Measurements from ENCODE around the gene CHST9. TPM values are rescaled to one million over a fixed set of nuclear protein-coding genes. Genes with fewer than 3 reads are reported as not detected.

Gene CHST9
- total and polyA plus RNA-seq, 4 donors: 0.42 to 6.4 (median 1.4) TPM

DNA sequence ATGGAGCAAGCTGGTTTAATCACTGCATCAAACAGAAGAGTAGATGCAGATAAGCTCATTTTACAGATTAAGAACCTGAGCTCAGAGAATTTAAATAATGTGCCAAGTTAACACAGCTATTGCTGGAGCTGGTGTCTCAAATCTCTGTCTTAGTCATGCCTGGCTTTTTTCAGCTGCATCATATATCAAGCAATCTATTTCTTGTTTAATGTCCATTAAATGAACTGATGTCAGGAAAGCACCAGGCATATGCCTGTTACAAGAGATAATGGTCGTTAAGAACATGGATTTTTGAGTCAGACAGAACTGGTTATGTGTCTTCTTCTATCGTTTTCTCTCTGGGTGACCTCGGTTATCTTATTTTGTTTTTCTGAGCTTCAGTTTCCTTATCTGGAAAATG, 259.8 kb downstream of the CHST9 start:
- TF ChIP-seq EGR1 (IDR thresholded peaks at IDR 0.05; ENCODE audit: low read depth in 2 of 2): no peak
- TF ChIP-seq, protein P1, sequence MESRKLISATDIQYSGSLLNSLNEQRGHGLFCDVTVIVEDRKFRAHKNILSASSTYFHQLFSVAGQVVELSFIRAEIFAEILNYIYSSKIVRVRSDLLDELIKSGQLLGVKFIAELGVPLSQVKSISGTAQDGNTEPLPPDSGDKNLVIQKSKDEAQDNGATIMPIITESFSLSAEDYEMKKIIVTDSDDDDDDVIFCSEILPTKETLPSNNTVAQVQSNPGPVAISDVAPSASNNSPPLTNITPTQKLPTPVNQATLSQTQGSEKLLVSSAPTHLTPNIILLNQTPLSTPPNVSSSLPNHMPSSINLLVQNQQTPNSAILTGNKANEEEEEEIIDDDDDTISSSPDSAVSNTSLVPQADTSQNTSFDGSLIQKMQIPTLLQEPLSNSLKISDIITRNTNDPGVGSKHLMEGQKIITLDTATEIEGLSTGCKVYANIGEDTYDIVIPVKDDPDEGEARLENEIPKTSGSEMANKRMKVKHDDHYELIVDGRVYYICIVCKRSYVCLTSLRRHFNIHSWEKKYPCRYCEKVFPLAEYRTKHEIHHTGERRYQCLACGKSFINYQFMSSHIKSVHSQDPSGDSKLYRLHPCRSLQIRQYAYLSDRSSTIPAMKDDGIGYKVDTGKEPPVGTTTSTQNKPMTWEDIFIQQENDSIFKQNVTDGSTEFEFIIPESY (IDR thresholded peaks at IDR 0.05): no peak
- TF ChIP-seq RXRA (IDR thresholded peaks at IDR 0.05): no peak
- no peak for TF ChIP-seq FOXA1 (IDR thresholded peaks at IDR 0.05)
- no peak for TF ChIP-seq HNF4G (IDR thresholded peaks at IDR 0.05)
- TF ChIP-seq, protein P2, sequence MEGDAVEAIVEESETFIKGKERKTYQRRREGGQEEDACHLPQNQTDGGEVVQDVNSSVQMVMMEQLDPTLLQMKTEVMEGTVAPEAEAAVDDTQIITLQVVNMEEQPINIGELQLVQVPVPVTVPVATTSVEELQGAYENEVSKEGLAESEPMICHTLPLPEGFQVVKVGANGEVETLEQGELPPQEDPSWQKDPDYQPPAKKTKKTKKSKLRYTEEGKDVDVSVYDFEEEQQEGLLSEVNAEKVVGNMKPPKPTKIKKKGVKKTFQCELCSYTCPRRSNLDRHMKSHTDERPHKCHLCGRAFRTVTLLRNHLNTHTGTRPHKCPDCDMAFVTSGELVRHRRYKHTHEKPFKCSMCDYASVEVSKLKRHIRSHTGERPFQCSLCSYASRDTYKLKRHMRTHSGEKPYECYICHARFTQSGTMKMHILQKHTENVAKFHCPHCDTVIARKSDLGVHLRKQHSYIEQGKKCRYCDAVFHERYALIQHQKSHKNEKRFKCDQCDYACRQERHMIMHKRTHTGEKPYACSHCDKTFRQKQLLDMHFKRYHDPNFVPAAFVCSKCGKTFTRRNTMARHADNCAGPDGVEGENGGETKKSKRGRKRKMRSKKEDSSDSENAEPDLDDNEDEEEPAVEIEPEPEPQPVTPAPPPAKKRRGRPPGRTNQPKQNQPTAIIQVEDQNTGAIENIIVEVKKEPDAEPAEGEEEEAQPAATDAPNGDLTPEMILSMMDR (IDR thresholded peaks at IDR 0.05; ENCODE audit: low read depth, low read length, missing input control): no peak
- TF ChIP-seq HNF4A (conservative IDR thresholded peaks at IDR 0.05): no peak
- TF ChIP-seq, protein P3, sequence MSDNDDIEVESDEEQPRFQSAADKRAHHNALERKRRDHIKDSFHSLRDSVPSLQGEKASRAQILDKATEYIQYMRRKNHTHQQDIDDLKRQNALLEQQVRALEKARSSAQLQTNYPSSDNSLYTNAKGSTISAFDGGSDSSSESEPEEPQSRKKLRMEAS (IDR thresholded peaks at IDR 0.05): no peak
- TF ChIP-seq, protein P4, sequence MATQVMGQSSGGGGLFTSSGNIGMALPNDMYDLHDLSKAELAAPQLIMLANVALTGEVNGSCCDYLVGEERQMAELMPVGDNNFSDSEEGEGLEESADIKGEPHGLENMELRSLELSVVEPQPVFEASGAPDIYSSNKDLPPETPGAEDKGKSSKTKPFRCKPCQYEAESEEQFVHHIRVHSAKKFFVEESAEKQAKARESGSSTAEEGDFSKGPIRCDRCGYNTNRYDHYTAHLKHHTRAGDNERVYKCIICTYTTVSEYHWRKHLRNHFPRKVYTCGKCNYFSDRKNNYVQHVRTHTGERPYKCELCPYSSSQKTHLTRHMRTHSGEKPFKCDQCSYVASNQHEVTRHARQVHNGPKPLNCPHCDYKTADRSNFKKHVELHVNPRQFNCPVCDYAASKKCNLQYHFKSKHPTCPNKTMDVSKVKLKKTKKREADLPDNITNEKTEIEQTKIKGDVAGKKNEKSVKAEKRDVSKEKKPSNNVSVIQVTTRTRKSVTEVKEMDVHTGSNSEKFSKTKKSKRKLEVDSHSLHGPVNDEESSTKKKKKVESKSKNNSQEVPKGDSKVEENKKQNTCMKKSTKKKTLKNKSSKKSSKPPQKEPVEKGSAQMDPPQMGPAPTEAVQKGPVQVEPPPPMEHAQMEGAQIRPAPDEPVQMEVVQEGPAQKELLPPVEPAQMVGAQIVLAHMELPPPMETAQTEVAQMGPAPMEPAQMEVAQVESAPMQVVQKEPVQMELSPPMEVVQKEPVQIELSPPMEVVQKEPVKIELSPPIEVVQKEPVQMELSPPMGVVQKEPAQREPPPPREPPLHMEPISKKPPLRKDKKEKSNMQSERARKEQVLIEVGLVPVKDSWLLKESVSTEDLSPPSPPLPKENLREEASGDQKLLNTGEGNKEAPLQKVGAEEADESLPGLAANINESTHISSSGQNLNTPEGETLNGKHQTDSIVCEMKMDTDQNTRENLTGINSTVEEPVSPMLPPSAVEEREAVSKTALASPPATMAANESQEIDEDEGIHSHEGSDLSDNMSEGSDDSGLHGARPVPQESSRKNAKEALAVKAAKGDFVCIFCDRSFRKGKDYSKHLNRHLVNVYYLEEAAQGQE (IDR thresholded peaks at IDR 0.05): no peak
- TF ChIP-seq JUND (IDR thresholded peaks at IDR 0.05): no peak
- no peak for TF ChIP-seq FOXA2 (IDR thresholded peaks at IDR 0.05)
- TF ChIP-seq GABPA (IDR thresholded peaks at IDR 0.05 in 1 of 2, conservative IDR thresholded peaks at IDR 0.05 in 1 of 2): no peak
- no peak for TF ChIP-seq NR2F2 (IDR thresholded peaks at IDR 0.05)
- TF ChIP-seq, protein P5, sequence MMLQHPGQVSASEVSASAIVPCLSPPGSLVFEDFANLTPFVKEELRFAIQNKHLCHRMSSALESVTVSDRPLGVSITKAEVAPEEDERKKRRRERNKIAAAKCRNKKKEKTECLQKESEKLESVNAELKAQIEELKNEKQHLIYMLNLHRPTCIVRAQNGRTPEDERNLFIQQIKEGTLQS (IDR thresholded peaks at IDR 0.05): no peak
- no peak for TF ChIP-seq YY1 (IDR thresholded peaks at IDR 0.05)
- TF ChIP-seq RAD21 (IDR thresholded peaks at IDR 0.05): no peak
- no peak for TF ChIP-seq TAF1 (conservative IDR thresholded peaks at IDR 0.05)
- Histone ChIP-seq H3K9ac (ENCODE audit: low read depth in 1 of 2, low read length in 2 of 2) (no peak overlapping the region), H3K36me3 (ENCODE audit: control insufficient read depth in 4 of 4, insufficient read depth in 3 of 4, low read depth in 1 of 4, low read length in 3 of 4) (no peaks in the 10 kb centered on the region), H3K4me1 (ENCODE audit: control insufficient read depth in 4 of 4, insufficient read depth in 4 of 4, low read length in 3 of 4) (peaks cover 4 to 14% (median 6%) of the 10 kb centered on the region in 4 donors), H3K27me3 (ENCODE audit: control insufficient read depth in 4 of 4, insufficient read depth in 4 of 4, low read length in 3 of 4) (no peaks in the 10 kb centered on the region), H3K4me3 (ENCODE audit: low read depth in 1 of 3, low read length in 3 of 3) (no peak overlapping the region), H3K27ac (ENCODE audit: low read depth in 1 of 2, low read length in 2 of 2) (no peak overlapping the region), H3K9me3 (ENCODE audit: control insufficient read depth in 4 of 4, low read length in 3 of 4) (no peaks in the 10 kb centered on the region)
- WGBS: 73% methylated on average over 3 of the region's 3 CpGs
- no peak for DNase-seq (ENCODE audit: low spot score)

DNA sequence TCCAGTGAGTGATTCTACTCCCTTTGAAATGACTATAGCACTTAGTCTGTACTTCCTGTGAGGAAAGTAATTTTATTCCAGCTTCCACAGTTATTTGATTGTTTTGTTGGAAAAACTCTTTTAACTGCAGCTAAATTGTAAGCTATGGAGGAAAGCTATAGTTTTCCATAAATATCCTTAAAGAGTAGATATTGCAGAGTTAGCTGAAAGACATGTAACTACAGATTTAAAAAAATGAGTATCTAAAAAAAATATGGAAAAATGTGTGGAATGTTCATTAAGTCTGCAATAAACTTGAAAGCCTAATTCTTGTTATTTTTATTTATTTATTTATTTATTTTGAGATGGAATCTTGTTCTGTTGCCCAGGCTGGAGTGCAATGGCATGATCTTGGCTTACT, 262.8 kb downstream of the CHST9 start:
- H3K36me3 ChIP-seq (ENCODE audit: control insufficient read depth in 4 of 4, insufficient read depth in 3 of 4, low read depth in 1 of 4, low read length in 3 of 4): no peaks in the 10 kb centered on the region
- no peak overlapping the region for H3K9ac ChIP-seq (ENCODE audit: low read depth in 1 of 2, low read length in 2 of 2)
- no peak overlapping the region for H3K4me3 ChIP-seq (ENCODE audit: low read depth in 1 of 3, low read length in 3 of 3)
- peaks cover 4 to 15% (median 13%) of the 10 kb centered on the region in 4 donors for H3K4me1 ChIP-seq (ENCODE audit: control insufficient read depth in 4 of 4, insufficient read depth in 4 of 4, low read length in 3 of 4)
- H3K27ac ChIP-seq (ENCODE audit: low read depth in 1 of 2, low read length in 2 of 2): no peak overlapping the region
- no peak for DNase-seq (ENCODE audit: low spot score)
- no peaks in the 10 kb centered on the region for H3K27me3 ChIP-seq (ENCODE audit: control insufficient read depth in 4 of 4, insufficient read depth in 4 of 4, low read length in 3 of 4)
- H3K9me3 ChIP-seq (ENCODE audit: control insufficient read depth in 4 of 4, low read length in 3 of 4): no peaks in the 10 kb centered on the region
- TF ChIP-seq JUND (IDR thresholded peaks at IDR 0.05) (no peak), HNF4A (conservative IDR thresholded peaks at IDR 0.05) (no peak), SP1 (IDR thresholded peaks at IDR 0.05) (no peak), TAF1 (conservative IDR thresholded peaks at IDR 0.05) (no peak), HNF4G (IDR thresholded peaks at IDR 0.05) (no peak), EGR1 (IDR thresholded peaks at IDR 0.05; ENCODE audit: low read depth in 2 of 2) (no peak), FOXA1 (IDR thresholded peaks at IDR 0.05) (no peak), RAD21 (IDR thresholded peaks at IDR 0.05) (no peak), YY1 (IDR thresholded peaks at IDR 0.05) (no peak), FOXA2 (IDR thresholded peaks at IDR 0.05) (no peak)
- TF ChIP-seq, protein P1 (IDR thresholded peaks at IDR 0.05): no peak
- TF ChIP-seq, protein P5 (IDR thresholded peaks at IDR 0.05): no peak
- TF ChIP-seq, protein P2 (IDR thresholded peaks at IDR 0.05; ENCODE audit: low read depth, low read length, missing input control): no peak

All from liver (tissue), 9 donors.